ENCODE data around the gene AGAP1. TPM values are rescaled to one million over a fixed set of nuclear protein-coding genes. Genes with fewer than 3 reads are reported as not detected.

The AGAP1 gene
- total RNA-seq, 1 donor from 2014 or later, result 18.3 TPM

GRCh38 chr2:235898766-235899165, 404.9 kb downstream of the AGAP1 start:
- no peak overlapping the region for H3K9ac ChIP-seq (ENCODE audit: low read depth in 1 of 3, low read length in 3 of 3)
- no peaks in the 10 kb centered on the region for H3K4me1 ChIP-seq (ENCODE audit: control insufficient read depth in 3 of 3, insufficient read depth in 3 of 3, low read length in 3 of 3)
- no peak overlapping the region for H3K4me3 ChIP-seq (ENCODE audit: low read length in 3 of 3)
- no peak overlapping the region for H3K27ac ChIP-seq (ENCODE audit: low read depth, low read length)
- H3K36me3 ChIP-seq (ENCODE audit: control insufficient read depth in 3 of 3, insufficient read depth in 3 of 3, low read length in 3 of 3), result peaks cover 0 to 5% (median 0%) of the 10 kb centered on the region in 3 donors
- no peaks in the 10 kb centered on the region for H3K9me3 ChIP-seq (ENCODE audit: control insufficient read depth in 3 of 3, low read length in 3 of 3)
- no peaks in the 10 kb centered on the region for H3K27me3 ChIP-seq (ENCODE audit: control insufficient read depth in 3 of 3, insufficient read depth in 3 of 3, low read length in 3 of 3)

- Histone ChIP-seq H3K4me1 (ENCODE audit: control insufficient read depth in 3 of 3, insufficient read depth in 3 of 3, low read length in 3 of 3) (no peaks in the 10 kb centered on the region), H3K27ac (ENCODE audit: low read depth, low read length) (no peak overlapping the region), H3K9me3 (ENCODE audit: control insufficient read depth in 3 of 3, low read length in 3 of 3) (no peaks in the 10 kb centered on the region), H3K9ac (ENCODE audit: low read depth in 1 of 3, low read length in 3 of 3) (no peak overlapping the region), H3K4me3 (ENCODE audit: low read length in 3 of 3) (no peak overlapping the region), H3K36me3 (ENCODE audit: control insufficient read depth in 3 of 3, insufficient read depth in 3 of 3, low read length in 3 of 3) (no peaks in the 10 kb centered on the region), H3K27me3 (ENCODE audit: control insufficient read depth in 3 of 3, insufficient read depth in 3 of 3, low read length in 3 of 3) (no peaks in the 10 kb centered on the region)
Observed at GRCh38 chr2:235900631-235901030, 406.8 kb downstream of the AGAP1 start.

- no peaks in the 10 kb centered on the region for H3K27me3 ChIP-seq (ENCODE audit: control insufficient read depth in 3 of 3, insufficient read depth in 3 of 3, low read length in 3 of 3)
- no peak overlapping the region for H3K27ac ChIP-seq (ENCODE audit: low read depth, low read length)
- H3K36me3 ChIP-seq (ENCODE audit: control insufficient read depth in 3 of 3, insufficient read depth in 3 of 3, low read length in 3 of 3), result no peaks in the 10 kb centered on the region
- no peaks in the 10 kb centered on the region for H3K4me1 ChIP-seq (ENCODE audit: control insufficient read depth in 3 of 3, insufficient read depth in 3 of 3, low read length in 3 of 3)
- H3K9me3 ChIP-seq (ENCODE audit: control insufficient read depth in 3 of 3, low read length in 3 of 3), result no peaks in the 10 kb centered on the region
- no peak overlapping the region for H3K4me3 ChIP-seq (ENCODE audit: low read length in 3 of 3)
- H3K9ac ChIP-seq (ENCODE audit: low read depth in 1 of 3, low read length in 3 of 3), result no peak overlapping the region
Observed at GRCh38 chr2:235901243-235901642, 407.4 kb downstream of the AGAP1 start.

GRCh38 chr2:235903782-235904584, 410.1 kb downstream of the AGAP1 start:
- Histone ChIP-seq H3K27me3 (ENCODE audit: control insufficient read depth in 3 of 3, insufficient read depth in 3 of 3, low read length in 3 of 3) (no peaks in the 10 kb centered on the region), H3K9me3 (ENCODE audit: control insufficient read depth in 3 of 3, low read length in 3 of 3) (no peaks in the 10 kb centered on the region), H3K27ac (ENCODE audit: low read depth, low read length) (no peak overlapping the region), H3K36me3 (ENCODE audit: control insufficient read depth in 3 of 3, insufficient read depth in 3 of 3, low read length in 3 of 3) (peaks cover 0 to 3% (median 2%) of the 10 kb centered on the region in 3 donors), H3K4me1 (ENCODE audit: control insufficient read depth in 3 of 3, insufficient read depth in 3 of 3, low read length in 3 of 3) (no peaks in the 10 kb centered on the region), H3K9ac (ENCODE audit: low read depth in 1 of 3, low read length in 3 of 3) (no peak overlapping the region), H3K4me3 (ENCODE audit: low read length in 3 of 3) (no peak overlapping the region)

- peaks cover 2 to 3% (median 3%) of the 10 kb centered on the region in 3 donors for H3K36me3 ChIP-seq (ENCODE audit: control insufficient read depth in 3 of 3, insufficient read depth in 3 of 3, low read length in 3 of 3)
- no peak overlapping the region for H3K9ac ChIP-seq (ENCODE audit: low read depth in 1 of 3, low read length in 3 of 3)
- no peaks in the 10 kb centered on the region for H3K9me3 ChIP-seq (ENCODE audit: control insufficient read depth in 3 of 3, low read length in 3 of 3)
- no peak overlapping the region for H3K27ac ChIP-seq (ENCODE audit: low read depth, low read length)
- H3K4me3 ChIP-seq (ENCODE audit: low read length in 3 of 3), result no peak overlapping the region
- no peaks in the 10 kb centered on the region for H3K4me1 ChIP-seq (ENCODE audit: control insufficient read depth in 3 of 3, insufficient read depth in 3 of 3, low read length in 3 of 3)
- no peaks in the 10 kb centered on the region for H3K27me3 ChIP-seq (ENCODE audit: control insufficient read depth in 3 of 3, insufficient read depth in 3 of 3, low read length in 3 of 3)
Observed at GRCh38 chr2:235904585-235904931, 410.7 kb downstream of the AGAP1 start.

- H3K27me3 ChIP-seq (ENCODE audit: control insufficient read depth in 3 of 3, insufficient read depth in 3 of 3, low read length in 3 of 3), result no peaks in the 10 kb centered on the region
- H3K36me3 ChIP-seq (ENCODE audit: control insufficient read depth in 3 of 3, insufficient read depth in 3 of 3, low read length in 3 of 3), result peaks cover 3 to 5% (median 3%) of the 10 kb centered on the region in 3 donors
- H3K9me3 ChIP-seq (ENCODE audit: control insufficient read depth in 3 of 3, low read length in 3 of 3), result no peaks in the 10 kb centered on the region
- H3K27ac ChIP-seq (ENCODE audit: low read depth, low read length), result no peak overlapping the region
- H3K4me3 ChIP-seq (ENCODE audit: low read length in 3 of 3), result no peak overlapping the region
- no peak overlapping the region for H3K9ac ChIP-seq (ENCODE audit: low read depth in 1 of 3, low read length in 3 of 3)
- no peaks in the 10 kb centered on the region for H3K4me1 ChIP-seq (ENCODE audit: control insufficient read depth in 3 of 3, insufficient read depth in 3 of 3, low read length in 3 of 3)
Observed at GRCh38 chr2:235908826-235909225, 415.0 kb downstream of the AGAP1 start.

GRCh38 chr2:235909358-235909757, 415.5 kb downstream of the AGAP1 start:
- H3K36me3 ChIP-seq (ENCODE audit: control insufficient read depth in 3 of 3, insufficient read depth in 3 of 3, low read length in 3 of 3), result peaks cover 3 to 5% (median 3%) of the 10 kb centered on the region in 3 donors
- no peak overlapping the region for H3K9ac ChIP-seq (ENCODE audit: low read depth in 1 of 3, low read length in 3 of 3)
- no peaks in the 10 kb centered on the region for H3K27me3 ChIP-seq (ENCODE audit: control insufficient read depth in 3 of 3, insufficient read depth in 3 of 3, low read length in 3 of 3)
- H3K27ac ChIP-seq (ENCODE audit: low read depth, low read length), result no peak overlapping the region
- no peak overlapping the region for H3K4me3 ChIP-seq (ENCODE audit: low read length in 3 of 3)
- H3K9me3 ChIP-seq (ENCODE audit: control insufficient read depth in 3 of 3, low read length in 3 of 3), result no peaks in the 10 kb centered on the region
- no peaks in the 10 kb centered on the region for H3K4me1 ChIP-seq (ENCODE audit: control insufficient read depth in 3 of 3, insufficient read depth in 3 of 3, low read length in 3 of 3)

GRCh38 chr2:235910067-235910466, 416.2 kb downstream of the AGAP1 start:
- Histone ChIP-seq H3K27me3 (ENCODE audit: control insufficient read depth in 3 of 3, insufficient read depth in 3 of 3, low read length in 3 of 3) (no peaks in the 10 kb centered on the region), H3K36me3 (ENCODE audit: control insufficient read depth in 3 of 3, insufficient read depth in 3 of 3, low read length in 3 of 3) (peaks cover 3 to 5% (median 3%) of the 10 kb centered on the region in 3 donors), H3K4me3 (ENCODE audit: low read length in 3 of 3) (no peak overlapping the region), H3K27ac (ENCODE audit: low read depth, low read length) (no peak overlapping the region), H3K4me1 (ENCODE audit: control insufficient read depth in 3 of 3, insufficient read depth in 3 of 3, low read length in 3 of 3) (no peaks in the 10 kb centered on the region), H3K9me3 (ENCODE audit: control insufficient read depth in 3 of 3, low read length in 3 of 3) (no peaks in the 10 kb centered on the region), H3K9ac (ENCODE audit: low read depth in 1 of 3, low read length in 3 of 3) (no peak overlapping the region)

GRCh38 chr2:235911125-235911524, 417.3 kb downstream of the AGAP1 start:
- Histone ChIP-seq H3K27me3 (ENCODE audit: control insufficient read depth in 3 of 3, insufficient read depth in 3 of 3, low read length in 3 of 3) (no peaks in the 10 kb centered on the region), H3K4me1 (ENCODE audit: control insufficient read depth in 3 of 3, insufficient read depth in 3 of 3, low read length in 3 of 3) (no peaks in the 10 kb centered on the region), H3K9ac (ENCODE audit: low read depth in 1 of 3, low read length in 3 of 3) (no peak overlapping the region), H3K36me3 (ENCODE audit: control insufficient read depth in 3 of 3, insufficient read depth in 3 of 3, low read length in 3 of 3) (peaks cover 3 to 5% (median 3%) of the 10 kb centered on the region in 3 donors), H3K9me3 (ENCODE audit: control insufficient read depth in 3 of 3, low read length in 3 of 3) (no peaks in the 10 kb centered on the region), H3K4me3 (ENCODE audit: low read length in 3 of 3) (no peak overlapping the region), H3K27ac (ENCODE audit: low read depth, low read length) (no peak overlapping the region)

- Histone ChIP-seq H3K9me3 (ENCODE audit: control insufficient read depth in 3 of 3, low read length in 3 of 3) (no peaks in the 10 kb centered on the region), H3K4me1 (ENCODE audit: control insufficient read depth in 3 of 3, insufficient read depth in 3 of 3, low read length in 3 of 3) (no peaks in the 10 kb centered on the region), H3K36me3 (ENCODE audit: control insufficient read depth in 3 of 3, insufficient read depth in 3 of 3, low read length in 3 of 3) (peaks cover 3 to 5% (median 3%) of the 10 kb centered on the region in 3 donors), H3K9ac (ENCODE audit: low read depth in 1 of 3, low read length in 3 of 3) (no peak overlapping the region), H3K27ac (ENCODE audit: low read depth, low read length) (no peak overlapping the region), H3K27me3 (ENCODE audit: control insufficient read depth in 3 of 3, insufficient read depth in 3 of 3, low read length in 3 of 3) (no peaks in the 10 kb centered on the region), H3K4me3 (ENCODE audit: low read length in 3 of 3) (no peak overlapping the region)
Observed at GRCh38 chr2:235911633-235912233, 417.9 kb downstream of the AGAP1 start.

All from skeletal muscle tissue (tissue), 4 donors.